Thyroid gland (tissue), 4 donors: ENCODE measurements around the gene UBE2U. TPM values are rescaled to one million over a fixed set of nuclear protein-coding genes. Genes with fewer than 3 reads are reported as not detected.

Experiments
- DNase-seq, 2 donors: peaks; one replicate each; pipeline ENCODE4 v3.0.0-alpha.2; 2019
- H3K27ac ChIP-seq, 3 donors: fragments of 200-600 bp; sonication (generic); 1 replicate in 2 of 3; 2 replicates in 1 of 3; pipeline ENCODE4 v1.5.1; 2016 to 2019; ENCODE audit warnings: mild to moderate bottlenecking in 1 of 3, moderate library complexity in 1 of 3
- H3K27me3 ChIP-seq: fragments of 200-600 bp; sonication (generic); one replicate; pipeline ENCODE4 v1.5.1; 2019
- H3K36me3 ChIP-seq, 2 donors: fragments of 200-600 bp; sonication (generic); one replicate each; pipeline ENCODE4 v1.5.1; 2016 to 2019
- H3K4me1 ChIP-seq, 2 donors: fragments of 200-600 bp; sonication (generic); one replicate each; pipeline ENCODE4 v1.5.1; 2017 to 2019
- H3K4me3 ChIP-seq, 3 donors: fragments of 200-600 bp; sonication (generic); replicated peaks in 1 of 3; 1 replicate in 2 of 3; 2 replicates in 1 of 3; pipeline ENCODE4 v1.5.1; 2016; ENCODE audit warnings: mild to moderate bottlenecking in 1 of 3
- H3K9me3 ChIP-seq: fragments of 200-600 bp; sonication (generic); one replicate; pipeline ENCODE4 v1.5.1; 2017
- CTCF ChIP-seq, 6 experiments: fragments of 200-600 bp in 3 of 6; fragments of 450-650 bp in 3 of 6; sonication (generic) in 3 of 6; IDR thresholded peaks; one replicate each; pipeline ENCODE4 v1.5.1; 2016 to 2019; ENCODE audit warnings: antibody characterized with exemption in 6 of 6, mild to moderate bottlenecking in 2 of 6, inconsistent platforms in 1 of 6, moderate library complexity in 1 of 6
- POLR2A ChIP-seq, 2 donors: fragments of 450-650 bp; IDR thresholded peaks; one replicate each; pipeline ENCODE4 v1.6.1; 2017; ENCODE audit warnings: antibody characterized with exemption in 2 of 2, mild to moderate bottlenecking in 2 of 2, moderate library complexity in 1 of 2
- WGBS, 2 donors: methylation state at CpG; one replicate each; pipeline ENCODE4 v1.1.5; 2017; 5-methylcytosine and 5-hydroxymethylcytosine counted together
- intact Hi-C: fragments of 100-400 bp; cut with DNase I; formaldehyde crosslinking; loops from one replicate; pipeline ENCODE4 v1.15.1; 2023
- total RNA-seq, 4 donors: library from RNA; depleted of rRNA; stranded (reverse); fragments of >200 nt; gene quantifications; one replicate each; pipeline ENCODE4 v1.2.3, GENCODE V29; 2016

UBE2U gene
- total RNA-seq, 4 donors from 2014 or later: not detected

GRCh38 chr1:64186138-64186897 lies 17.1 kb upstream of the UBE2U start:
- no peak for DNase-seq
- no peaks in the 10 kb centered on the region for H3K27me3 ChIP-seq
- 83 to 91% methylated on average over 10 of the region's 10 CpGs for WGBS, 2 donors
- TF ChIP-seq POLR2A (IDR thresholded peaks at IDR 0.05) (no peak), CTCF (IDR thresholded peaks at IDR 0.05) (no peak)
- no peak overlapping the region for H3K27ac ChIP-seq
- H3K36me3 ChIP-seq: no peaks in the 10 kb centered on the region
- no peaks in the 10 kb centered on the region for H3K9me3 ChIP-seq
- intact Hi-C loops: no loop called here
- H3K4me1 ChIP-seq: no peaks in the 10 kb centered on the region
- no peak overlapping the region for H3K4me3 ChIP-seq

- Histone ChIP-seq H3K4me3 (no peak overlapping the region), H3K4me1 (no peaks in the 10 kb centered on the region), H3K27me3 (no peaks in the 10 kb centered on the region), H3K27ac (no peak overlapping the region), H3K36me3 (no peaks in the 10 kb centered on the region), H3K9me3 (no peaks in the 10 kb centered on the region)
- WGBS, 2 donors: 70 to 81% methylated on average over 3 to 7 of the region's 7 CpGs
- TF ChIP-seq POLR2A (IDR thresholded peaks at IDR 0.05) (no peak), CTCF (IDR thresholded peaks at IDR 0.05) (no peak)
- intact Hi-C loops: no loop called here
- no peak for DNase-seq
Measured at GRCh38 chr1:64186898-64187280, 16.5 kb upstream of the UBE2U start.

GRCh38 chr1:64187646-64188045 lies 15.8 kb upstream of the UBE2U start:
- Histone ChIP-seq H3K9me3 (no peaks in the 10 kb centered on the region), H3K4me1 (no peaks in the 10 kb centered on the region), H3K27me3 (no peaks in the 10 kb centered on the region), H3K4me3 (no peak overlapping the region), H3K36me3 (no peaks in the 10 kb centered on the region), H3K27ac (no peak overlapping the region)
- no peak for DNase-seq
- intact Hi-C loops: no loop called here
- 83 to 97% methylated on average over 4 of the region's 4 CpGs for WGBS, 2 donors
- TF ChIP-seq POLR2A (IDR thresholded peaks at IDR 0.05) (no peak), CTCF (IDR thresholded peaks at IDR 0.05) (no peak)

GRCh38 chr1:64192290-64192689 lies 11.1 kb upstream of the UBE2U start:
- Histone ChIP-seq H3K36me3 (no peaks in the 10 kb centered on the region), H3K27ac (no peak overlapping the region), H3K27me3 (no peaks in the 10 kb centered on the region), H3K4me3 (no peak overlapping the region), H3K4me1 (peaks cover 8 to 10% of the 10 kb centered on the region in 2 donors), H3K9me3 (no peaks in the 10 kb centered on the region)
- TF ChIP-seq POLR2A (IDR thresholded peaks at IDR 0.05) (no peak), CTCF (IDR thresholded peaks at IDR 0.05) (no peak)
- intact Hi-C loops: no loop called here
- no peak for DNase-seq
- 98% methylated on average over 8 of the region's 8 CpGs for WGBS, 2 donors

- Histone ChIP-seq H3K4me3 (no peak overlapping the region), H3K27ac (no peak overlapping the region), H3K4me1 (peaks cover 8 to 10% of the 10 kb centered on the region in 2 donors), H3K9me3 (no peaks in the 10 kb centered on the region), H3K36me3 (no peaks in the 10 kb centered on the region), H3K27me3 (no peaks in the 10 kb centered on the region)
- peak in 1 of 2 donors; percentile 16 for DNase-seq
- TF ChIP-seq POLR2A (IDR thresholded peaks at IDR 0.05) (no peak), CTCF (IDR thresholded peaks at IDR 0.05) (no peak)
- intact Hi-C loops: no loop called here
- WGBS, 2 donors: 53 to 56% methylated on average over 8 of the region's 8 CpGs
Measured at GRCh38 chr1:64194168-64195080, 9.0 kb upstream of the UBE2U start.
